K562 (cell line): Measurements from ENCODE around the gene NRCAM. TPM values are rescaled to one million over a fixed set of nuclear protein-coding genes. Genes with fewer than 3 reads are reported as not detected.

Experiments used
- ATF7 ChIP-seq: fragments of 450-650 bp; IDR thresholded peaks from 2 replicates; pipeline ENCODE4 v1.7.1; 2014; ENCODE audit warnings: mild to moderate bottlenecking, moderate library complexity
- CBX3 ChIP-seq, 2 experiments: IDR thresholded peaks; 1 replicate in 1 of 2; 2 replicates in 1 of 2; pipeline ENCODE4 v1.6.1; 2012; ENCODE audit warnings: inconsistent platforms in 2 of 2, low read length in 2 of 2, borderline replicate concordance in 1 of 2, control low read depth in 1 of 2
- DEAF1 ChIP-seq: fragments of 450-650 bp; formaldehyde crosslinking; IDR thresholded peaks from 2 replicates; pipeline ENCODE4 v1.4.0; 2020; ENCODE audit warnings: mild to moderate bottlenecking, moderate library complexity
- ESRRA ChIP-seq: fragments of 450-650 bp; IDR thresholded peaks from 2 replicates; pipeline ENCODE4 v1.6.1; 2014; ENCODE audit warnings: low read depth, mild to moderate bottlenecking, moderate library complexity, borderline replicate concordance
- FUS ChIP-seq: fragments of 200-400 bp; formaldehyde crosslinking; optimal IDR thresholded peaks from 2 replicates; pipeline ENCODE3; 2017; ENCODE audit warnings: low read depth, low read length
- HDAC8 ChIP-seq: fragments of 450-650 bp; IDR thresholded peaks from 2 replicates; pipeline ENCODE4 v1.6.1; 2016; ENCODE audit warnings: mild to moderate bottlenecking, missing genetic modification characterization, moderate library complexity, missing compliant biosample characterization
- KLF16 ChIP-seq: IDR thresholded peaks from 2 replicates; pipeline ENCODE4 v1.6.1; 2016; ENCODE audit warnings: antibody characterized with exemption
- MAFF ChIP-seq: IDR thresholded peaks from 2 replicates; pipeline ENCODE4 v1.6.1; 2012; ENCODE audit warnings: low read length, improper control_type of control experiment
- MAFG ChIP-seq: fragments of 450-650 bp; conservative IDR thresholded peaks from 2 replicates; pipeline ENCODE4 v1.6.1; 2016; ENCODE audit warnings: missing genetic modification characterization, missing compliant biosample characterization
- MBD2 ChIP-seq: sonication (generic); IDR thresholded peaks from 2 replicates; pipeline ENCODE4 v1.6.1; 2016; ENCODE audit warnings: low read depth, borderline replicate concordance
- NFRKB ChIP-seq: fragments of 450-650 bp; IDR thresholded peaks from 2 replicates; pipeline ENCODE4 v1.6.1; 2016; ENCODE audit warnings: low read depth
- POLR3A ChIP-seq: IDR thresholded peaks from 2 replicates; pipeline ENCODE4 v1.6.1; 2011; ENCODE audit warnings: borderline replicate concordance, mild to moderate bottlenecking, moderate library complexity; ENCODE audit not compliant: insufficient read length, insufficient read depth; ENCODE audit errors: extremely low read depth
- RNF2 ChIP-seq: sonication (generic); IDR thresholded peaks from 2 replicates; pipeline ENCODE4 v1.6.1; 2016
- SMARCE1 ChIP-seq: fragments of 450-650 bp; IDR thresholded peaks from 2 replicates; pipeline ENCODE4 v1.7.1; 2016; ENCODE audit warnings: mild to moderate bottlenecking
- STAT5B ChIP-seq: fragments of 250-450 bp; sonication (Bioruptor Pico); IDR thresholded peaks from 2 replicates; pipeline ENCODE4 v1.8.0; 2021; ENCODE audit warnings: mild to moderate bottlenecking, inconsistent platforms
- STAT6 ChIP-seq: sonication (generic); formaldehyde crosslinking; IDR thresholded peaks from 2 replicates; pipeline ENCODE4 v1.8.1; 2023; ENCODE audit warnings: mild to moderate bottlenecking, missing genetic modification reagents
- TARDBP ChIP-seq: fragments of 450-650 bp; IDR thresholded peaks from 2 replicates; pipeline ENCODE4 v1.6.1; 2016
- ZNF12 ChIP-seq: sonication (generic); formaldehyde crosslinking; IDR thresholded peaks from 2 replicates; pipeline ENCODE4 v1.4.0; 2020; ENCODE audit warnings: mild to moderate bottlenecking, missing genetic modification reagents
- ZNF121 ChIP-seq: sonication (generic); formaldehyde crosslinking; conservative IDR thresholded peaks from 2 replicates; pipeline ENCODE4 v1.8.0; 2022; ENCODE audit warnings: missing genetic modification reagents
- ZNF134 ChIP-seq: fragments of 250-450 bp; sonication (Bioruptor Pico); conservative IDR thresholded peaks from 2 replicates; pipeline ENCODE4 v1.4.0; 2020
- ZNF592 ChIP-seq: fragments of 450-650 bp; IDR thresholded peaks from 2 replicates; pipeline ENCODE4 v1.6.1; 2017; ENCODE audit warnings: antibody characterized with exemption, mild to moderate bottlenecking
- polyA plus RNA-seq, 8 experiments: library from polyadenylated mRNA; depleted of rRNA in 4 of 8; stranded (reverse) in 5 of 8; unstranded in 3 of 8; fragments of >200 nt; fragmentation: Nextera tagmentation in 2 of 8; fragmentation: Illumina TruSeq in 1 of 8; extraction: Ambion mirVana in 2 of 8; extraction: Trizol in 1 of 8; gene quantifications; 2 replicates each; pipeline versions ENCODE4 v1.2.1 to v1.2.3, GENCODE V29; 2011 to 2014; ENCODE audit warnings: inconsistent platforms in 1 of 8, missing spikeins in 1 of 8
- total RNA-seq, 7 experiments: library from RNA; depleted of rRNA in 6 of 7; stranded (reverse); fragments of >200 nt in 6 of 7; fragmentation: Illumina TruSeq in 2 of 7; extraction: Trizol in 2 of 7; gene quantifications; 2 replicates each; pipeline versions ENCODE4 v1.2.1 to v1.2.3, GENCODE V29; 2011 to 2021; ENCODE audit warnings: low replicate concordance in 1 of 7

The NRCAM gene
- total and polyA plus RNA-seq, 9 of the 15 experiments (the other 6 are each of a cell fraction or from before 2014, with no cell fraction given): 0.03 to 0.54 (median 0.12) TPM; not detected in 1

- TF ChIP-seq STAT6 (CRISPR knock-in tag): no peak
- no peak for TF ChIP-seq ZNF12 (CRISPR knock-in tag)
- TF ChIP-seq ZNF121 (CRISPR knock-in tag): no peak
- TF ChIP-seq ESRRA: peak; percentile 84
- no peak for TF ChIP-seq TARDBP
- no peak for TF ChIP-seq KLF16
- peak in 1 of 2 experiments; percentile 78; a peak in 2 of 3 replicates for TF ChIP-seq CBX3 (IDR thresholded peaks at IDR 0.05; ENCODE audit: borderline replicate concordance in 1 of 2, low read length in 2 of 2)
- TF ChIP-seq ATF7: peak; percentile 27; the same call in 1 of the 2 replicates
- TF ChIP-seq RNF2: peak; percentile 64; the same call in 1 of the 2 replicates
- 0 out of 2 replicates have a peak, but pooled peaks have one; percentile 14 for TF ChIP-seq DEAF1 (CRISPR knock-in tag)
- 0 out of 2 replicates have a peak, but pooled peaks have one; percentile 39 for TF ChIP-seq MBD2
- TF ChIP-seq ZNF592: peak; percentile 77
- no peak for TF ChIP-seq FUS
- no peak for TF ChIP-seq STAT5B (CRISPR knock-in tag)
- TF ChIP-seq POLR3A: no peak
- TF ChIP-seq SMARCE1: peak; percentile 73
- TF ChIP-seq MAFF: peak; percentile 88
- TF ChIP-seq HDAC8 (tag): no peak
- no peak for TF ChIP-seq ZNF134 (CRISPR knock-in tag)
- peak; percentile 93 for TF ChIP-seq MAFG
- peak; percentile 46; the same call in 1 of the 2 replicates for TF ChIP-seq NFRKB
Observed at GRCh38 chr7:108103558-108104298, 352.5 kb downstream of the NRCAM start (continued).
